ENCODE measurements around the gene SCFD2.

The SCFD2 gene

DNA sequence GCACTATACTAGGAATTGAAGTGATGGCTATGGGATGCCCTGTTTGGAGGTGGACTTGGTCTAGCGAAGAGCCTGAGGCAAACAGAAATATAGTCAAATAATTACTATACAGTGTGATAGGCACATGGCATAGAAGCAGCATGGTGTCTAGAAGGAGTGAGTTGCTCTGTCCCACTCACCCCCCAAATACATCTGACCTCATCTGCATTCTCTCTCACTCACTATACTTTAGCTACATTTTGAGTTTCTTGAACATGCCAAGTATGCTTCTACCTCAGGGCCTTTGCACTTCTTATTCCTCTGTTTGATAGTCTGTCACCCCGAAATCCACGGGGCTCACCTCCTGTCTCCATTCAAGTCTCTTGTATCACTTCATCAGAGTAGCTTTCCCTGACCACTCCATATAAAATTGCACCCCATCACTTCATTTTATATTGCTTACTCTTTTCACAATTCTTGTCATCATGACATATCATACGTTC is 9.0 kb upstream of the SCFD2 start:
- POLR2A ChIA-PET (ENCODE audit: low non-redundant PET), result no interaction called here
- no peak overlapping the region for H3K27ac ChIP-seq
- CTCF ChIA-PET, result interaction anchor here (0.6 kb wide), 1 partner anchor 268 kb away, joined by 4 read pairs; no protein-coding TSS in a partner anchor
- TF ChIP-seq, protein P1, sequence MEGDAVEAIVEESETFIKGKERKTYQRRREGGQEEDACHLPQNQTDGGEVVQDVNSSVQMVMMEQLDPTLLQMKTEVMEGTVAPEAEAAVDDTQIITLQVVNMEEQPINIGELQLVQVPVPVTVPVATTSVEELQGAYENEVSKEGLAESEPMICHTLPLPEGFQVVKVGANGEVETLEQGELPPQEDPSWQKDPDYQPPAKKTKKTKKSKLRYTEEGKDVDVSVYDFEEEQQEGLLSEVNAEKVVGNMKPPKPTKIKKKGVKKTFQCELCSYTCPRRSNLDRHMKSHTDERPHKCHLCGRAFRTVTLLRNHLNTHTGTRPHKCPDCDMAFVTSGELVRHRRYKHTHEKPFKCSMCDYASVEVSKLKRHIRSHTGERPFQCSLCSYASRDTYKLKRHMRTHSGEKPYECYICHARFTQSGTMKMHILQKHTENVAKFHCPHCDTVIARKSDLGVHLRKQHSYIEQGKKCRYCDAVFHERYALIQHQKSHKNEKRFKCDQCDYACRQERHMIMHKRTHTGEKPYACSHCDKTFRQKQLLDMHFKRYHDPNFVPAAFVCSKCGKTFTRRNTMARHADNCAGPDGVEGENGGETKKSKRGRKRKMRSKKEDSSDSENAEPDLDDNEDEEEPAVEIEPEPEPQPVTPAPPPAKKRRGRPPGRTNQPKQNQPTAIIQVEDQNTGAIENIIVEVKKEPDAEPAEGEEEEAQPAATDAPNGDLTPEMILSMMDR (conservative IDR thresholded peaks at IDR 0.05; ENCODE audit: low read depth), result no peak
- no peak for DNase-seq (ENCODE audit: low spot score)

DNA sequence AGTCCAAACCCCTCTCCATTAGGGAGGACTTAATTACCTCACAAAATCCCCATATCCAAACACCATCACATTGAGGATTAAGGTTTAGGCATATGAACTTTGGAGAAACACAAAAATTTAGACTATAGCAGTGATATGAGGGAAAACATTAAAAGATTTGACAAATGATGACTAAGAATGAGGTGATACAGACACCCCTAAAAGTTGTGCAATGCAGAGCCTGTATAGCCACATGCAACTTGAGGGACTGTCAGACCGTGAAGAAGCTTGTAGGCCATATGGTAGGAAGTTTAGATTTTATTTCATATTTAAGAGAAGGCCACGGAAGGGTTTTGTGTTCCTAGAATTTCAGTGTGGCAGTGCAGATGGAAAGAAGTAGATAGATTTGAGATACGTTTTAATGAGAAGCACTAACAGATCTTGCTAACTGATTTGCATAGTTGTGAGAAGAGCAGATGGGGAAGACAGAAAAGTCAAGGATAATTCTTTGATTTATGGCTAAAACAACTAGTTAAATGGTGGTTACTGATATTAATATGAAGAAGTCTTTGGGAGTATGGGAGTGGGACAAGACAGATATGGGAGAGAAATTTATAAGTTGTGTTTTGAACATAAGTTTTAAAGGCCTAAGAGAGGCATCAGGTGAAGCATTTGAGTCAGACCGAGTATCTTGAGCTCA is 6.1 kb upstream of the SCFD2 start:
- TF ChIP-seq, protein P1 (conservative IDR thresholded peaks at IDR 0.05; ENCODE audit: low read depth), result no peak
- ChIA-PET CTCF (interaction anchor here (0.6 kb wide), 1 partner anchor 8 kb away, joined by 3 read pairs; no protein-coding TSS in a partner anchor), POLR2A (ENCODE audit: low non-redundant PET) (no interaction called here)
- DNase-seq (ENCODE audit: low spot score), result no peak
- H3K27ac ChIP-seq, result no peak overlapping the region

DNA sequence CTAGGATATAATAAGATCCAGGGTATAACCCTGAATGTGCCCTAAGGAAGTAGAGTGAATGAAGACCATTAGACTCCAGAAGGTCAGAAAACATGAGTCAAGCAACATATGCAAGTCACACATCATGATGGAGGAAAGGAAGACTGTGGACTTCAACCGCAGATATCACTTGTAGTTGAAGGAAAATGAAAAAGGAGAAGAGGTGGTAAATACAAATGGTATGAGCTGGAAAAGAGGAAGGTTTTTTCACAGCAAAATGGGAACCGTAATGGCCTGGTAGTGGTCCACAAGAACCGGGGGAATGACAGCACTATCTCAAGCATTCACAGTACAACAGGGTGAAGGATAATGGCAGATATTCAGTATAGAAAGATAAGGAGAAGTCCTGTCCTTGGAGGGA is 5.2 kb upstream of the SCFD2 start:
- TF ChIP-seq, protein P1 (conservative IDR thresholded peaks at IDR 0.05; ENCODE audit: low read depth), result no peak
- ChIA-PET POLR2A (ENCODE audit: low non-redundant PET) (no interaction called here), CTCF (no interaction called here)
- DNase-seq (ENCODE audit: low spot score), result no peak
- H3K27ac ChIP-seq, result no peak overlapping the region

DNA sequence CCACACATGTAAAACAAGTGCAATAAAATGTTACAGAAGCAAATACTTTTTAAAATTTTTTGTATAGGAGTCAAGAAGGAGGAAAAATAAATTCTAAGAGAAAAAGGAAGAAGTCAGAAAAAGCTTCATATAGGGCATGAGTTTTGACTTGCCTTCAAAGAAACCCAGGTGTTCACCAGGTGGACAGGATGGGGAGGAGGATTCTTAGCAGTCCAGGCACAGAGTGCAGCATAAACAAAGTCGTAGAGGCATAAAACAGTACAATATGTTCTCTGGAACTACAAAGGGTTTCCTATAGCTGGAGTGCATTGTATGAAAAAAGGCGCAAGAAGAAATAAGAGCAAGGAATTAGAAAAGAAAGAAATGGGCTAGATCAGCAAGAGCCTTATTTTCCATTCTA is 1.9 kb upstream of the SCFD2 start:
- ChIA-PET CTCF (no interaction called here), POLR2A (ENCODE audit: low non-redundant PET) (no interaction called here)

DNA sequence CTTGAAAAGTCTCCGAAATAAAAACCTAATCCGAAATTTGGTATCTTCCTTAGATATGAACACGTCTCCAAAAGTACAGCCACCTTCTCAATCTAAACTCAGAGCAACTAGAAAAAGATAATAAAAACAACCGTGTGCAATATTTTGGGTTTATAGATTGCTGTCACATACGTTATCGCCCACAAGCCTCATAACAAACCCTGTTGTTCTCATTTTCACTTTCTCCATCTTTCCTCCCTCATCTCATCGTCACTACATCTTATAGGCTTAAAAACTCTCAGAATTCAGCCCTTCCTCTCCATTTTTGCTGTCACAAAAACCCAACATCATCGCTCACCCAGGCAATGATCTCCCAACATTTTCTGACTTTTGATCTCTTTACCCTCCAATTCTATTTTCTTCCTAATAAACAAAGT is 448 bp upstream of the SCFD2 start:
- ChIA-PET POLR2A (ENCODE audit: low non-redundant PET) (interaction anchor here (0.8 kb wide), 1 partner anchor 19 kb away, joined by 3 read pairs; no protein-coding TSS in a partner anchor), CTCF (interaction anchor here (0.6 kb wide), 1 partner anchor 47 kb away, joined by 3 read pairs; no protein-coding TSS in a partner anchor)
- H3K27ac ChIP-seq, result peak overlapping the region; percentile 65
- TF ChIP-seq, protein P1 (conservative IDR thresholded peaks at IDR 0.05; ENCODE audit: low read depth), result no peak
- no peak for DNase-seq (ENCODE audit: low spot score)

More for the DNA sequence above, 1.9 kb upstream of the SCFD2 start:
- TF ChIP-seq, protein P1 (conservative IDR thresholded peaks at IDR 0.05; ENCODE audit: low read depth), result no peak
- DNase-seq (ENCODE audit: low spot score), result no peak
- no peak overlapping the region for H3K27ac ChIP-seq

DNA sequence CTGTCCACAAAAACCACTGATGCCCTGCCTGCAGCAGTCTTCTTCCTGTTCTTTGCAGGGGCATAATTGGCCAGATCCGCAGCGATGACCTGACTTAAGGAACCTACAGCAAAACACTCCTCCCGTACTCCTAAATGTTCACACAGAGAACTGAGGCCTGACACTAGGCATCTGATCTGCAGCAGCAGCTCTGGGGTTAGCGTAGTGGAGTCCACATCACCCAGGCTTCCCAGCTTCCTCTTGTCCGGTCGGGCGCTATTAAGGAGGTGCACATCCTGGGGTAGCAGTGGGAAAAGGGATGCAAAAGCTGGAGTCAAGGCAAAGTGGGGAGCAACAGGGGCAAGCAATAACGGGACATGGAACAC is 758 bp downstream of the SCFD2 start:
- H3K27ac ChIP-seq, result peak overlapping the region; percentile 65
- POLR2A ChIA-PET (ENCODE audit: low non-redundant PET), result no interaction called here
- TF ChIP-seq, protein P1 (conservative IDR thresholded peaks at IDR 0.05; ENCODE audit: low read depth), result no peak
- DNase-seq (ENCODE audit: low spot score), result peak; percentile 37
- CTCF ChIA-PET, result interaction anchor here (0.6 kb wide), 1 partner anchor 78 kb away, joined by 3 read pairs; no protein-coding TSS in a partner anchor

Measured in RWPE1 (cell line).